ENCODE results near the gene ULK4.

DNA sequence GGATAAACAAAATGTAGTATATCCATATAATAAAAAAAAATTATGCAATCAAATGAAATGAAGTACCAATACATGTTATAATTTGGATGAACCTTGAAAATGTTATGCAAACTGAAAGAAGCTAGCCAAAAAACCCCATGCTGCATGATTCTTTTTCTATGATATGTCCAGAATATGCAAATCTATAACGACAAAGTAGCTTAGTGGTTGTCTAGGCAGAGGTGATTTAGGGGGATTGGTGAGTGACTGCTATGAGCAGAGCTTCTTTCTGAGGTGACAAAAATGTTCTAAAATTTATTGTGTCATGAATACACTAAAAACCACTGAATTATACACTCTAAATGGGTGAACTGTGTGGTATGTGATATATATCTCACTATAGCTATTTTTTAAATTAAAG lies 438.0 kb downstream of the ULK4 start:
- TF ChIP-seq POLR2A (IDR thresholded peaks at IDR 0.05) (no peak), POLR2AphosphoS5 (IDR thresholded peaks at IDR 0.05) (no peak)
- TF ChIP-seq, protein P1, sequence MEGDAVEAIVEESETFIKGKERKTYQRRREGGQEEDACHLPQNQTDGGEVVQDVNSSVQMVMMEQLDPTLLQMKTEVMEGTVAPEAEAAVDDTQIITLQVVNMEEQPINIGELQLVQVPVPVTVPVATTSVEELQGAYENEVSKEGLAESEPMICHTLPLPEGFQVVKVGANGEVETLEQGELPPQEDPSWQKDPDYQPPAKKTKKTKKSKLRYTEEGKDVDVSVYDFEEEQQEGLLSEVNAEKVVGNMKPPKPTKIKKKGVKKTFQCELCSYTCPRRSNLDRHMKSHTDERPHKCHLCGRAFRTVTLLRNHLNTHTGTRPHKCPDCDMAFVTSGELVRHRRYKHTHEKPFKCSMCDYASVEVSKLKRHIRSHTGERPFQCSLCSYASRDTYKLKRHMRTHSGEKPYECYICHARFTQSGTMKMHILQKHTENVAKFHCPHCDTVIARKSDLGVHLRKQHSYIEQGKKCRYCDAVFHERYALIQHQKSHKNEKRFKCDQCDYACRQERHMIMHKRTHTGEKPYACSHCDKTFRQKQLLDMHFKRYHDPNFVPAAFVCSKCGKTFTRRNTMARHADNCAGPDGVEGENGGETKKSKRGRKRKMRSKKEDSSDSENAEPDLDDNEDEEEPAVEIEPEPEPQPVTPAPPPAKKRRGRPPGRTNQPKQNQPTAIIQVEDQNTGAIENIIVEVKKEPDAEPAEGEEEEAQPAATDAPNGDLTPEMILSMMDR (IDR thresholded peaks at IDR 0.05): no peak
